H1 (cell line): Measurements from ENCODE around the gene ARNT2. TPM values are rescaled to one million over a fixed set of nuclear protein-coding genes. Genes with fewer than 3 reads are reported as not detected.

ENCODE experiments used
- KDM5A ChIP-seq: fragments of 200-600 bp; IDR thresholded peaks from 2 replicates; pipeline ENCODE4 v1.7.1; 2012; ENCODE audit warnings: mild to moderate bottlenecking, low read length, inconsistent platforms, mixed read lengths
- RNF2 ChIP-seq: fragments of 200-900, 300-1000 bp; sonication (generic); IDR thresholded peaks from 2 replicates; pipeline ENCODE4 v1.7.1; 2016; ENCODE audit warnings: borderline replicate concordance, low read depth, mild to moderate bottlenecking, antibody characterized with exemption, low read length; ENCODE audit not compliant: poor library complexity, severe bottlenecking; ENCODE audit errors: missing control alignments
- polyA plus RNA-seq, 7 experiments: library from polyadenylated mRNA; depleted of rRNA in 3 of 7; stranded (reverse) in 5 of 7; unstranded in 2 of 7; fragments of >200 nt in 5 of 7; fragments of 200-250 nt in 2 of 7; gene quantifications; 1 replicate in 5 of 7; 2 replicates in 1 of 7; 4 replicates in 1 of 7; pipeline versions ENCODE4 v1.2.1 to v1.2.3, GENCODE V29; 2011 to 2013; ENCODE audit warnings: missing spikeins in 2 of 7, mixed read lengths in 2 of 7
- total RNA-seq: library from RNA; stranded (reverse); fragmentation: NEBNext Ultra II Directional; extraction: Animal tissue kit (Norgen Biotek cat#: 25700); gene quantifications from 2 replicates; pipeline ENCODE4 v1.2.1, GENCODE V29; 2021

The ARNT2 gene
- total and polyA plus RNA-seq, 2 of the 8 experiments (the other 6 are each of a cell fraction or from before 2014, with no cell fraction given): 9.5 to 14.6 TPM

DNA sequence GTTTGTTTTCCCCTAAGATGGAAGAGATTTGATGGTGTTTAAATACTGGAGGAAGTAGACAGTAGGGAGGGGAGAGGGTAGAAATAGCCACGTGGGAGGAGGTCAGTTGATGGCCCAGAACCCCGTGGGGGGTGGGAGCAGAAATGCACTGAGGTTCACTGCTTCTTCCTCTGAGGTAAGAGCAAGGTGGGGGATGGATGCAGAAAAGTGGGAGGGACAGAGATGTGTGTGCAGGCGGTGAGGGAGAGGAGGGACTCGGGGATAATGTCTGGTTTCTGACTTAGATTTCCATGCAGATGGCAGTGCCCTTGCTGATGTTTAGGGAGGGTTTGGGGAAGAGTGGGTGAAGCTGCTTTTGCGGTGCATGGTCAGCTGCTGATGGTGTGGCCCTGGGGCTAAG, 102.9 kb downstream of the ARNT2 start (continued):
- TF ChIP-seq RNF2: no peak
- no peak for TF ChIP-seq KDM5A
